ENCODE measurements around the gene LDHD.

Gene LDHD

DNA sequence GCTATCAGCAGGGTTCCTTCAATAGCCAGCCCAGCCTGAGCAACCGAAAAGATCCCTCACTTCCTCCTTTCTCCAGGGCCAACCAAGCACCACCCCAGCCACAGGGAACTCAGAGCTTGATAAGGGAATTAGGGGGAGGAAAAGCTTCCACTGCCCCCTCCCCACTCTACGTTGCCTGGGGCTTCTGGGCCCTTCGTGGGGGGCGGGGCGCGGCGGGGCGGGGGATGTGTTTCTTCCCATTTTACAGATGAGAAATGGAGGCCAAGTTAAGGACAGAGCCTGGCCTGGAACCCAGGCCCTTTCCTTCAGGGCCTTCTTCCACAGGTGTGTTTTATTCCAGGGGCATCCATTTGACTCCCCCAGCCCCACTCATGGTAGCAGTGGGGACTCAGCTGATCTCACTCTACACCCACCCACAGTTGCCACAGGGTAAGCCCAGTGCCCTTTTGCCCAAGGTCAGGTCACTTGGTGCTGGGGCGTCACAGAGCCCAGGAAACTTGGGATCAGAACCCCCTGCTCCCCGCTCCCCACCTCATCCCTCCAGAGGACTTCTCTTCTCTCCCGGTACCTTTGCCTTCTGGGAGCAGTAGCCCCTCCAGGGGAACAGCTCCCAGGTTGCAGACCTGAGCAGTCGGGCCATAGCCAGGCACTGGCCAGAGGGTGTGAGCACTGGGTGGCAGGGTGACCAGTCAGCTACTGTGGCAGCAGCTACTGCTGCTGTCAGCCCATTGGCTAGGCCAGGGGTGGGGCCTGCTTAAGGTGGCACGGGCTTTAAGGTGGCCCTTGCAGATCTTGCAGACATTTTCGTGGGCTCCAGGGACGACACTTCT lies at the start of gene LDHD:
TSS of gene LDHD (minus strand) at position 700 of the 830 bp plus-strand sequence. CDS start at position 640, 60 bp downstream.
- peak; percentile 51 for DNase-seq

- no peak for DNase-seq
Measured at GRCh38 chr16:75160386-75160785, 43.8 kb upstream of the LDHD start.

- no peak for DNase-seq
Measured at GRCh38 chr16:75152635-75153034, 36.1 kb upstream of the LDHD start.

GRCh38 chr16:75151798-75152197 lies 35.2 kb upstream of the LDHD start:
- DNase-seq = no peak

- peak; percentile 96 for DNase-seq
Measured at GRCh38 chr16:75148311-75149195, 32.0 kb upstream of the LDHD start, which contains the start of gene ZFP1. Gene ZFP1 (plus strand): TSS chr16:75148524. CDS start chr16:75152952, 4,428 bp downstream.

DNA sequence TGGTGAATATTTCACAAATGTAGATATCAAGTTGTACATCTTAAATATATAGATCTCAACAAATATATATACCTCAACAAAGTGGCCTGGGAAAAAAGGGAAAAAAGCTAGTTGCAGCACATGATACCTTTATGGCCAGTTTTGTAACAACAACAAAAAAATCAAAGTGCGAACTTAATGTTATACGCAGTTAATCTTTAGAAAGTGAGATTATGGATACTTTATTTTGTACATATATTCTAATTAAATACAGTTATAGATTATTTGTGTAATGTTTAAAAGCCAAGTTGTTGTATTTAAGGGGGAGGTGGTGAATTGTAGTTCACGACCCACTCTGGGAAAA lies 31.4 kb upstream of the LDHD start:
- no peak for DNase-seq

- DNase-seq = peak; percentile 41
Measured at GRCh38 chr16:75143941-75144340, 27.4 kb upstream of the LDHD start.

GRCh38 chr16:75139498-75139897 lies 22.9 kb upstream of the LDHD start:
- no peak for DNase-seq

GRCh38 chr16:75138636-75139035 lies 22.1 kb upstream of the LDHD start:
- DNase-seq = peak; percentile 23

- DNase-seq = no peak
Measured at GRCh38 chr16:75138233-75138632, 21.7 kb upstream of the LDHD start.

- no peak for DNase-seq
Measured at GRCh38 chr16:75131081-75131480, 14.5 kb upstream of the LDHD start.

- no peak for DNase-seq
Measured at GRCh38 chr16:75130150-75130771, 13.7 kb upstream of the LDHD start.

DNA sequence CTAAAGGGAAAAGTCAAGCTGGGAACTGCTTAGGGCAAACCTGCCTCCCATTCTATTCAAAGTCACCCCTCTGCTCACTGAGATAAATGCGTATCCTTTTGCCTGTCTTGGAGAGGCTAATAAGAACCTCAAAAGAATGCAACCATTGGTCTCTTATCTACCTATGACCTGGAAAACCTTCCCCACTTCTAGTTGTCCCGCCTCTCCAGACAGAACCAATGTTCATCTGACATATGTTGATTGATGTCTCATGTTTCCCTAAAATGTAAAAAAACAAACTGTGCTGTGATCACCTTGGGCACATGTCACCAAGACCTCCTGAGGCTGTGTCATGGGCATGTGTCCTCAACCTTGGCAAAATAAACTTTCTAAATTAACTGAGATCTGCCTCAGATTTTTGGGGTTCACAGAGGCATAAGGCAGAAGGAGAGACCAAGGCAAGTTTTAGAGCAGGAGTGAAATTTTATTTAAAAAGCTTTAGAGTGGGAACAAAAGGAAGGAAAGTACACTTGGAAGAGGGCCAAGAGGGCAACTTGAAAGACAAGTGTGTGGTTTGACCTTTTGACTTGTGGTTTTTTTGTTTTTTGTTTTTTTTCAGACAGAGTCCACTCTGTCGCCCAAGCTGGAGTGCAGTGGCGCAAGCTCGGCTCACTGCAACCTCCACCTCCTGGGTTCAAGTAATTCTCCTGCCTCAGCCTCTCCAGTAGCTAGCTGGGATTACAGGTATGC lies 13.0 kb upstream of the LDHD start:
- DNase-seq = peak; percentile 46

GRCh38 chr16:75127713-75128415 lies 11.3 kb upstream of the LDHD start:
- no peak for DNase-seq

DNA sequence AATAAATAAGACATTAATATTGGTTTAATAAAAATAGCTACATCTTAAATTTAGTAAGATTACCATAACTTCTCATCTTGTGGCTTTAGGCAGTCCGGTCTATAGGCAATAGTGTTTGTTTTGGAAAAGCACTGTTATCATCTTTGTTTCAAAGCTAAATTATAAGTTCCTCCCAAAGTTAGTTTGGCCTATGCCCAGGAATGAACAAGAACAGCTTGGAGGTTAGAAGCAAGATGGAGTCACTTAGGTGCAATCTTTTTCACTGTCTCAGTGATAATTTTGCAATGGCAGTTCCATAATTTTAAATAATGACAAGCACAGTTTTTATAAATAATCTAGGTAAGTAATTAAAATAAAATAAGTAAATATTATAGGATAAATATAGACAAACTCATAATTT lies 6.0 kb upstream of the LDHD start:
- no peak for DNase-seq

- DNase-seq = no peak
Measured at GRCh38 chr16:75121949-75122568, 5.5 kb upstream of the LDHD start.

DNA sequence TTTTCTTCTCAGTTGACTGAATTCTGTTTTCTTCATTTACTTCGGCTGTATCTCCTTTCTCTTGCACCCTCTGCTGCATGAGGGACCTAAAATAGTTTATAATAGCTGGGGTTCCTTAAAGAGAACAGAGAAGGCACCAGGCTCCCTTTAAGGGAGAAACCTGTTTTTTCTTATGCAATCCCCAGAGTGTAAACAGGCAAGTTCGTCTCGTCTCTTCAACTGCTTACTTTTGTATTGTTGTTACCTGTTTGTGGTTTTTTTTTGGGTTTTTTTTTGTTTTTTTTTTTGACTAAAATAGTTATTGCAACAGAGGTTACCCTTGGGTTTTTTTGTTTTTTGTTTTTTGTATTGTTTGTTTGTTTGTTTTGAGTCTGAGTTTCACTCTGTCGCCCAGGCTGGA lies 3.7 kb upstream of the LDHD start:
- no peak for DNase-seq

DNA sequence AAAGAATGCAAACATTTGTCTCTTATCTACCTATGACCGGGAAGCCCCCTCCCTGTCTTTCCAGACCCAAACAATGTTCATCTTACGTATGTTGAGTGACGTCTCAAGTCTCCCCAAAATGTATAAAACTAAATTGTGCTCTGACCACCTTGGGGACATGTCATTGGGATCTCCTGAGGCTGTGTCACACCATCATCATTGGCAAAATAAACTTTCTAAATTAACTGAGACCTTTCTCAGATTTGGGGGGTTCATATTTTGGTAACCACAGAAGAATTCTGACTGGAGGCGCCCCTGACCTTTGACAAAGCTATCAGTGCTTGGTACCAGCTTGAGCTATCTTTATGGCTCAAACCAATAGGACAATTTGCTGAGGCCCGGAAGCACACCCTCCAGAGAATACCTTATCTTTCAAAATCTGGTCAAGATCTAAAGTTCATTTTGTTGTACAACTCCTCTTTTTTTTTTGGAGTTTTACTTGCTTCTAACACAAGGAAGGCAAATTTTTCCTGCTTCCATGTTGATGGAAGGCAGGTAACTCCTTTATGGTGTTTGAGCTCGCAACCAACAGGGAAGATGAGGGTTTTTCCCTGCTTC lies 2.5 kb upstream of the LDHD start:
- DNase-seq = no peak

DNA sequence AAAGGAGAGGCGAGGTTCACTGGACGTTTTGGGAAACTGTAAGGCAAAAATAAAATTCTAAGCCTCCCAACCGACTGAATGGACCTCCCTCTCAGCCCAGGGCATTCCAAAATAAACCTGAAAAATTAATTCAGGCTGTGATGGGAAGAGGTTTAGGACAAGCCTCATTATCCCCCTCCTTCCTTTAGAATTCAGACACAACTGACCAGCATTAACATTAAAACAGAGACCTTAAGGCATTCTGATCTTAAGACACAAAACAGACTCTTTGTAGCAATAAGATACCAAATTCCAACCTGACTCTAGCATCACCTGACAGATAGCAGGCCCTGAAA lies 298 bp upstream of the LDHD start:
- no peak for DNase-seq

- no peak for DNase-seq
Measured at GRCh38 chr16:75114946-75115825, 1.4 kb downstream of the LDHD start.
